ENCODE results near the gene CEL.

The CEL gene

DNA sequence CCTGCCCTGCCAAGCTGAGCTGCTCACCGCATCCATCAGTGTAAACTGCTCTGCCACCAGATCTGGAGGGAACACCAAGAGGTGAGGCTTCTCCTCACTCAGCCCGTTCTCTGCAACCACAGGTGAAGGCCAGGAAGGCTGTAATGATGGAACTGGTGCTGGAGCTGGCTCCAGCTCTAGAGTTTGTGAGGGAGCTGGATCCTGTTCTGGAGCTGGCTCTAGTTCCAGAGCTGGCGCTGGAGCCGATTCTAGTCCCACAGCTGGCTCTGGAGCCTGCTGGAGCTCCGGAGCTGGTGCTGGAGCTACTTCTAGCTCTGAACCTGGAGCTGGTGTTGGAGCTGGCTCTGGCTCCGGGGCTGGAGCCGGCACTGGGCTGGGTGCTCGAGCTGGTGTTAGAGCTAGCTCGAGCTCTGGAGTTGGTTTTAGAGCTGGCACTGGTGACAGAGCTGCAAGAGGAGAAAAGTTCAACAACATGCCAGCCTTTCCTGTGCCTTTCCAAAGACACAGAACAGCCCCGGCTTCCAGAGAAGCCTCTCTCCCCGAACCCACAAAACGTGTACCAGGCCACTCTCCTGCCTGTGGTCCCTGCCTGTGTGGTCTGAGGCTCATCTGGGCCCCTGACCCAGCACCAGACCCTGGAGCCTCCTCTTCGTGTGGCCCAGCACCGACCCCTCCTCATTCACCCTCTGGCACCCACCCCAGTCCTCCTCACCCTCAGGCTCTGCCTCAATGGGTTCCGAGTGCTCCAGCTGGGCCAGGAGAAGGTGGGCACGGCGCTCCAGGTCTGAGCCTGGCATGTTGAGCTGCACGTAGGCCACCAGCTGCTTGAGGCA, 46.4 kb downstream of the CEL start:
- no peak for TF ChIP-seq ZNF112 (tag by site-specific recombination; IDR thresholded peaks at IDR 0.05)
- TF ChIP-seq, protein P1, sequence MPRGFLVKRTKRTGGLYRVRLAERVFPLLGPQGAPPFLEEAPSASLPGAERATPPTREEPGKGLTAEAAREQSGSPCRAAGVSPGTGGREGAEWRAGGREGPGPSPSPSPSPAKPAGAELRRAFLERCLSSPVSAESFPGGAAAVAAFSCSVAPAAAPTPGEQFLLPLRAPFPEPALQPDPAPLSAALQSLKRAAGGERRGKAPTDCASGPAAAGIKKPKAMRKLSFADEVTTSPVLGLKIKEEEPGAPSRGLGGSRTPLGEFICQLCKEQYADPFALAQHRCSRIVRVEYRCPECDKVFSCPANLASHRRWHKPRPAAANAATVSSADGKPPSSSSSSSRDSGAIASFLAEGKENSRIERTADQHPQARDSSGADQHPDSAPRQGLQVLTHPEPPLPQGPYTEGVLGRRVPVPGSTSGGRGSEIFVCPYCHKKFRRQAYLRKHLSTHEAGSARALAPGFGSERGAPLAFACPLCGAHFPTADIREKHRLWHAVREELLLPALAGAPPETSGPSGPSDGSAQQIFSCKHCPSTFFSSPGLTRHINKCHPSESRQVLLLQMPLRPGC (tag by site-specific recombination; IDR thresholded peaks at IDR 0.05) = no peak
- TF ChIP-seq ZNF555 (tag by site-specific recombination; conservative IDR thresholded peaks at IDR 0.05) = no peak
- TF ChIP-seq ZNF600 (tag by site-specific recombination; IDR thresholded peaks at IDR 0.05) = peak; percentile 72; the same call in 1 of the 2 replicates
- TF ChIP-seq, protein P2, sequence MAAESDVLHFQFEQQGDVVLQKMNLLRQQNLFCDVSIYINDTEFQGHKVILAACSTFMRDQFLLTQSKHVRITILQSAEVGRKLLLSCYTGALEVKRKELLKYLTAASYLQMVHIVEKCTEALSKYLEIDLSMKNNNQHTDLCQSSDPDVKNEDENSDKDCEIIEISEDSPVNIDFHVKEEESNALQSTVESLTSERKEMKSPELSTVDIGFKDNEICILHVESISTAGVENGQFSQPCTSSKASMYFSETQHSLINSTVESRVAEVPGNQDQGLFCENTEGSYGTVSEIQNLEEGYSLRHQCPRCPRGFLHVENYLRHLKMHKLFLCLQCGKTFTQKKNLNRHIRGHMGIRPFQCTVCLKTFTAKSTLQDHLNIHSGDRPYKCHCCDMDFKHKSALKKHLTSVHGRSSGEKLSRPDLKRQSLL (tag by site-specific recombination; IDR thresholded peaks at IDR 0.05) = peak; percentile 100
- Histone ChIP-seq H3K4me1 (ENCODE audit: control insufficient read depth, insufficient read depth, low read length) (no peaks in the 10 kb centered on the region), H3K4me3 (ENCODE audit: low read depth, low read length) (no peak overlapping the region), H3K9me3 (ENCODE audit: control insufficient read depth, insufficient read depth, low read depth, low read length) (no peaks in the 10 kb centered on the region), H3K36me3 (ENCODE audit: control insufficient read depth in 2 of 2, insufficient read depth in 1 of 2, low read length in 2 of 2) (peaks cover 0 to 90% of the 10 kb centered on the region in 2 experiments; a peak in 2 of 3 replicates), H3K27ac (ENCODE audit: extremely low read depth, low read depth, low read length) (no peak overlapping the region)
- ChIA-PET CTCF (interaction anchor here (0.6 to 22.4 kb wide), 3 partner anchors 26 to 210 kb away, joined by 3 to 342 read pairs (median 6); no protein-coding TSS in a partner anchor), POLR2A (interaction anchor here (1.0 to 2.9 kb wide), 4 partner anchors 10 to 77 kb away, joined by 4 to 11 read pairs (median 8); partner anchors contain the start of genes GTF3C5 and RALGDS)

DNA sequence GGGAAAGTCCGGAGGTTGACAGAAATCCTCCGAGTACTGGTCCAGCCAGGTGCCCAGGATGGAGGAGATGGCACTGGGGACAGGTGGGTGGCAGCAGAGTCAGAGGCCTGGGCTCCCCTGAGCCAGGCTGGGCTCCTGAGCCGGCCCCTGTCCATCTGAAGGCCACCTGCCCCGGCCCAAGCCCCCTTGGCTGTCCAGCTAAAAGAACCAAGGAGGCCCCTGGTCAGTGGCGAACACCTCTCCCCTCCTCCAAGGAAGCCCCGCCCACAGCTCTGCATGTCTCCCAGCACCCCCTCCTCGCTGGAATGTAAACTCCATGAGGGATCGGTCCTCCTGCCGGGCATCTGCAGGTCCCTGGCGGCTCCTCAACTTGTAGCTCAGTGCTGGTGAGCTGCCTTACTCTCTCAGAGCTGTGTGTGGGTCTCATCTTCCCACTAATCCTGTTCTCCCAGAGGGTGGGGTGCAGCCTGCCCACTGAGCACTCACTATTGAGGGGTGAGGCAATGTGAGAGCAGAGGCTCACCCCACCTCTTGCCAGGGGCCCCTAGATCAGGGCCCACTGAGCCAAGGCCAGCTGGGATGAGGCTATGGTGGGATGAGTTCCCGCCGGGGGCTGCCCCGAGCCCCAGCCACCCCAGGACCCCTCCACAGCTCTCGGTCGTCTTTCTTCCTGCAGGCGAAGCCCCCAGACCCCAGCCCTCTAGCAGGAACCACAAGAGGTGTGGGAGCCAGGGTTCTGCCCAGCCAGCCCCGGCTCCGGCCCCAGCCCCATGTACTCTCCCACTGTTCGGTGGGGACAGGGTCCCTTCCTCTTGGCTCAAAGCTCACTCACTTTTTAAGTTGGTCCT, 47.2 kb downstream of the CEL start:
- POLR2A ChIA-PET = interaction anchor here (0.6 to 2.9 kb wide), 5 partner anchors 9 to 78 kb away, joined by 3 to 11 read pairs (median 4); partner anchors contain the start of genes GTF3C5 and RALGDS

GRCh38 chr9:133109931-133110650, 48.3 kb downstream of the CEL start:
- H3K4me3 ChIP-seq (ENCODE audit: low read depth, low read length) = no peak overlapping the region
- no peaks in the 10 kb centered on the region for H3K9me3 ChIP-seq (ENCODE audit: control insufficient read depth, insufficient read depth, low read depth, low read length)
- H3K36me3 ChIP-seq (ENCODE audit: control insufficient read depth in 2 of 2, insufficient read depth in 1 of 2, low read length in 2 of 2) = peaks cover 0 to 72% of the 10 kb centered on the region in 2 experiments; a peak in 1 of 3 replicates
- ChIA-PET POLR2A (interaction anchor here (2.9 kb wide), 1 partner anchor 8 kb away, joined by 11 read pairs; no protein-coding TSS in a partner anchor), CTCF (interaction anchor here (0.9 to 22.4 kb wide), 4 partner anchors 8 to 376 kb away, joined by 3 to 342 read pairs (median 3); no protein-coding TSS in a partner anchor)
- H3K4me1 ChIP-seq (ENCODE audit: control insufficient read depth, insufficient read depth, low read length) = peaks cover 9% of the 10 kb centered on the region
- H3K27ac ChIP-seq (ENCODE audit: extremely low read depth, low read depth, low read length) = no peak overlapping the region
- TF ChIP-seq ZNF114 (tag by site-specific recombination; IDR thresholded peaks at IDR 0.05) (no peak), ZNF843 (tag by site-specific recombination; IDR thresholded peaks at IDR 0.05) (no peak), ZNF23 (tag by site-specific recombination; IDR thresholded peaks at IDR 0.05; ENCODE audit: borderline replicate concordance) (no peak), ZNF555 (tag by site-specific recombination; conservative IDR thresholded peaks at IDR 0.05) (no peak), ZBTB8A (tag by site-specific recombination; IDR thresholded peaks at IDR 0.05) (no peak), ZNF133 (tag by site-specific recombination; IDR thresholded peaks at IDR 0.05) (no peak), ZNF571 (tag by site-specific recombination; IDR thresholded peaks at IDR 0.05) (no peak), ZNF561 (tag by site-specific recombination; IDR thresholded peaks at IDR 0.05; ENCODE audit: borderline replicate concordance) (no peak), MEIS1 (CRISPR knock-in tag; IDR thresholded peaks at IDR 0.05; ENCODE audit: borderline replicate concordance) (no peak), ZFHX2 (tag by site-specific recombination; conservative IDR thresholded peaks at IDR 0.05) (no peak), ZBTB1 (tag by site-specific recombination; IDR thresholded peaks at IDR 0.05) (no peak), KLF17 (tag by site-specific recombination; IDR thresholded peaks at IDR 0.05) (no peak)

More for the DNA sequence above, 47.2 kb downstream of the CEL start:
- H3K9me3 ChIP-seq (ENCODE audit: control insufficient read depth, insufficient read depth, low read depth, low read length) = no peaks in the 10 kb centered on the region
- H3K27ac ChIP-seq (ENCODE audit: extremely low read depth, low read depth, low read length) = no peak overlapping the region
- H3K36me3 ChIP-seq (ENCODE audit: control insufficient read depth in 2 of 2, insufficient read depth in 1 of 2, low read length in 2 of 2) = peaks cover 0 to 81% of the 10 kb centered on the region in 2 experiments; a peak in 2 of 3 replicates
- no peak overlapping the region for H3K4me3 ChIP-seq (ENCODE audit: low read depth, low read length)
- TF ChIP-seq ZNF449 (tag by site-specific recombination; IDR thresholded peaks at IDR 0.05) (no peak), ZNF302 (tag by site-specific recombination; IDR thresholded peaks at IDR 0.05; ENCODE audit: low read depth) (no peak), ZNF514 (tag by site-specific recombination; IDR thresholded peaks at IDR 0.05) (no peak), ZNF600 (tag by site-specific recombination; IDR thresholded peaks at IDR 0.05) (no peak), ZNF138 (tag by site-specific recombination; IDR thresholded peaks at IDR 0.05; ENCODE audit: borderline replicate concordance) (no peak), SP2 (tag by site-specific recombination; IDR thresholded peaks at IDR 0.05) (no peak)
- peaks cover 1% of the 10 kb centered on the region; the same call in 1 of the 2 replicates for H3K4me1 ChIP-seq (ENCODE audit: control insufficient read depth, insufficient read depth, low read length)
- CTCF ChIA-PET = interaction anchor here (1.1 to 22.4 kb wide), 2 partner anchors 24 to 37 kb away, joined by 3 to 342 read pairs; no protein-coding TSS in a partner anchor

Data from HEK293 (cell line).